ENCODE measurements around the gene NSUN2.

NSUN2 gene

DNA sequence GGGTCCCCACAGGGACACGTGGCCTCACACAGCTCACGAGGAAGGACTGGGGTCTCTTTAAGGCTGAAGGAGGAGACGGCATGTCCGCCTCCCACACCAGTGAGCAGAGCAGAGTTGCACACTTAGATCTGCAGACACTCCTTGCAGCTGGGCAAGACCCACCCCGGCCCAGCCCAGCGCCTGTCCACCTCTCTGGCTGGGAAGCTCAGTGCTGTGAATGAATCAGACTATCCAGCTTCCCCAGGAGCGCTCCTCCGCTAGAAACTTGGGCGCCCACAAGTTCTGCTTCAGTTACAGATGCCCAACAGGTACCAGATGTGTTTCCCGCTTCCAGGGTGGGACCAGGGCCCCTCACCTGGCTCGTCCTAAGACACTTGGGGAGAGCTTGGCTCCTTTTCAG lies 78.9 kb downstream of the NSUN2 start:
- DNase-seq: no peak

DNA sequence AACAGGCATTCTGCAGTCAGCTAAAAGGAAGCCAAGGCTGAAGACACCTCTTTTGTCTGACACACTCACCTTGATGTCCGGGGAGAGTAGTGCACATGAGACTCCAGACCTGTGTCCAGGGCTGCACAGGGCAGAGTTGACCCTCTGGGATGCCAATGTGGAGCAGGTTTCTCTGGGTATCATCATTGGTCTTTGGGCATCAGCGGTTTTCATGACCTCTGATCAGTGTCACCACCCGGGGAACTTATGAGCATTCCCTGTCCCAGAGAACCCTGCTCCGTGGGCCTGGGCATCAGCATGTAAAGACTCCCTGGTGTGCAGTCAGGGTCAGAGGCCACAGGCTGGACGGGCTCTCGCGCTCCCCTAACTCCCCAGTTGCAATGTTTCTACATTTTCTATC lies 80.2 kb downstream of the NSUN2 start:
- DNase-seq: no peak

DNA sequence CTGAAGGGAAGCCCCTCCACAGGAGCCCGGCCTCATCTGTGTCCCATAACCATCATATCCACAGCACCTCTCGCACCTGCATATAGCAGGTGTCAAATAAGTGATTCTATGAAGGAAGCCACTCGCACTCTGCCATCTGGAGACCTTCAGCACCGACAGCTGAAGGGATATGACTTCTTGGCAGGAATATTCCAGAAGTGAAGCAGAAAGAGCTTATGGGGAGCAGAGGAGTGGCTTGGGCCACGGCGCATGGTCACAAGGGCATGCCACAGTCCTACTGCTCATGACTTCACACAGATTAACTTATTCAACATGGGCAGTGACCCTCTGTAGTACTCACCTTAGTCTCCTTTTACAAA lies 80.9 kb downstream of the NSUN2 start:
- no peak for DNase-seq

- no peak for DNase-seq
These were observed 81.4 kb downstream of the NSUN2 start for GRCh38 chr5:6551287-6551954.

DNA sequence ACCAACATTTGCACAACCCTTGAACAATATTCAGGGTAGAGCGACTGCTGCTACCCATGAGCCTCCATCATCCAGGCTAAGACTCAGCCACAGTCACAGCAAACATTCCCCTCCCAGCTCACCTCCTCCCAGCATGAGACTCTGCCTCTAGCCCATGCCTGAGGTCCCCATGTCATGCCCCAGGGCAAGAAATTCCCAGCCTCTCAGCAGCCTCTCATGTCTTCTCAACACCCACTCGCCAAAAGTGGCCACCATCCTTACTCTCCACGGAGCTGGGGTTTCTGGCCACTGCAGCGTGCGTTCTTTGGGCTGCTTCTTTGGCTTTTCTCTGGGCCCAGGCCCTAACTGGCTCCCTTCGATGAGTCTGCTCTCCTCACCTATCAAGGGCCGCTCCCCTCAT lies 82.2 kb downstream of the NSUN2 start:
- DNase-seq: no peak
